ENCODE data around the gene ASAH2. TPM values are rescaled to one million over a fixed set of nuclear protein-coding genes. Genes with fewer than 3 reads are reported as not detected.
"Not testable (repeated sequence)": the region's sequence is repeated elsewhere in the genome, so short reads cannot be mapped to it uniquely, and the experiment has no call there.

ASAH2 gene
- total RNA-seq, 4 donors from 2014 or later: 0.37 to 1.6 (median 0.49) TPM

DNA sequence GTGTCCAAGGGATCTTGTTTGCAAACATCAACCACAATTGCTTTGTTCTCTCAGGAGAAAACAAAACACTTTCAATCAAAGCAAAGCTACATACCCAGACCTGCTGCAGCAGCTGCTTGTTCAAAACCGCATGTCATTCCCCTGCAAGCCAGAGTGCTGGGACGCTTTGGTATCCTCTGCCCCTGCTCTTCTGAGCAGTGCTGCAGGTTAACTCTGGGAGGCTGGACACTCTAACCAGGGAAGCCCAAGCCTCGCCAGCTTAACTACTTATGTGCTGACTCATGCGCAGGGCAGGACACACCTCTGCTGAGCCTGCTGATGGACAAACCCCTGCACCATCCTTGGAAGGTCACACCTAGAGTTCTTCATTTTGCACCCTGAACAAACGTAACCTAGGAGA is 28.2 kb upstream of the ASAH2 start:
- no peak for ATAC-seq (ENCODE audit: low FRiP score)
- DNase-seq (ENCODE audit: low spot score): no peak
- TF ChIP-seq CTCF (IDR thresholded peaks at IDR 0.05): no peak

GRCh38 chr10:50275650-50276235 is 24.4 kb upstream of the ASAH2 start:
- no peak for TF ChIP-seq CTCF (IDR thresholded peaks at IDR 0.05)
- DNase-seq (ENCODE audit: low spot score) (no peak), ATAC-seq (ENCODE audit: low FRiP score) (no peak)

- ATAC-seq (ENCODE audit: low FRiP score): no peak
- no peak for DNase-seq (ENCODE audit: low spot score)
- no peak for TF ChIP-seq CTCF (IDR thresholded peaks at IDR 0.05)
Measured at GRCh38 chr10:50272531-50272930, 21.2 kb upstream of the ASAH2 start.

- DNase-seq (ENCODE audit: low spot score) (no peak), ATAC-seq (ENCODE audit: low FRiP score) (no peak)
- no peak for TF ChIP-seq CTCF (IDR thresholded peaks at IDR 0.05)
Measured at GRCh38 chr10:50271564-50272250, 20.4 kb upstream of the ASAH2 start.

DNA sequence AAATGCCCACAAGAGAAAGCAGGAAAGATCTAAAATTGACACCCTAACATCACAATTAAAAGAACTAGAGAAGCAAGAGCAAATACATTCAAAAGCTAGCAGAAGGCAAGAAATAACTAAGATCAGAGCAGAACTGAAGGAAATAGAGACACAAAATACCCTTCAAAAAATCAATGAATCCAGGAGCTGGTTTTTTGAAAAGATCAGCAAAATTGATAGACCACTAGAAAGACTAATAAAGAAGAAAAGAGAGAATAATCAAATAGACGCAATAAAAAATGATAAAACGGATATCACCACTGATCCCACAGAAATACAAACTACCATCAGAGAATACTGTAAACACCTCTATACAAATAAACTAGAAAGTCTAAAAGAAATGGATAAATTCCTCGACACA is 16.6 kb upstream of the ASAH2 start:
- not testable (repeated sequence) for DNase-seq (ENCODE audit: low spot score); ATAC-seq (ENCODE audit: low FRiP score)

GRCh38 chr10:50262625-50263024 is 11.3 kb upstream of the ASAH2 start:
- not testable (repeated sequence) for DNase-seq (ENCODE audit: low spot score); ATAC-seq (ENCODE audit: low FRiP score)

GRCh38 chr10:50260791-50261281 is 9.5 kb upstream of the ASAH2 start:
- TF ChIP-seq CTCF (IDR thresholded peaks at IDR 0.05): no peak
- DNase-seq (ENCODE audit: low spot score): no peak
- ATAC-seq (ENCODE audit: low FRiP score): no peak

DNA sequence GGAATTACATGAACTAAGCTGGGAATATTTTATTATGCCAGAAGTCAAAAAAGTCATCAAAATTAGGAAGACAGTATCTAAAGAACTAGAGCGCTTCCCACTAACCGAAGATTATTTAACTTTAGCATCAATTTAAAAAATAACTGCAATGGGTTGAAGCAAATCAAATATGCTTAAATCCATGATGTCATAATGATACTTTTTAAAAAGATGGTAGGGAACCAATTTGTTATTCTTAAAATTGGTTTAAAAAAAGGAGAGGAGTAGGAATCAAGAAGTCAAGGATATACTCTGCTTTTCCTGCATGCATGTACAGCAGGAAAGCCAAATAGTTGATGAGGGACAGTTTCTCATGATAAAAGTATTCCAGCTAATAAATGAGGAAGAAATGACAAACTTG is 3.2 kb upstream of the ASAH2 start:
- no peak for ATAC-seq (ENCODE audit: low FRiP score)
- TF ChIP-seq CTCF (IDR thresholded peaks at IDR 0.05): no peak
- DNase-seq (ENCODE audit: low spot score): no peak

All from omental fat pad (tissue), 4 donors.